HepG2 (cell line): ENCODE data around the gene PTCH1. TPM values are rescaled to one million over a fixed set of nuclear protein-coding genes. Genes with fewer than 3 reads are reported as not detected.

Experiments
- ATAC-seq: fragments of 200-7000 bp; cut with Tn5 transposase; 3 replicates; pipeline ENCODE4 v1.9.1; 2020; ENCODE audit warnings: mild to moderate bottlenecking, moderate library complexity
- BruUV-seq: library from RNA; stranded (reverse); fragments of 400-500 nt; replicated peaks from 2 replicates; lab custom pipeline; 2021; lab: Mats Ljungman, UMichigan
- CTCF ChIA-PET: fragments of 300-600 bp; formaldehyde crosslinking; extraction: SDS; loops from one replicate; lab custom pipeline; 2021; ENCODE audit warnings: low total read pairs, inconsistent platforms, low intra/inter-chr PET ratio; lab: Yijun Ruan, JAX
- POLR2A ChIA-PET: fragments of 350-600 bp; sonication (Branson Sonifier 250); formaldehyde crosslinking; loops from one replicate; lab custom pipeline; 2020; ENCODE audit warnings: antibody characterized with exemption, inconsistent platforms; lab: Yijun Ruan, JAX
- DNase-seq: peaks from one replicate; pipeline ENCODE4 v3.0.0-alpha.2; 2015; ENCODE audit warnings: low spot score
- FAIRE-seq: peaks from 3 replicates; lab custom pipeline; 2011; peaks lifted over from hg19 to GRCh38; lab: Jason Lieb, UNC
- H2AFZ ChIP-seq: one replicate; pipeline ENCODE4 v1.6.1; 2011; ENCODE audit warnings: low read length, inconsistent platforms
- H3K27ac ChIP-seq: fragments of 300-600 bp; 3 replicates; pipeline ENCODE4 v1.8.0; 2011; ENCODE audit warnings: mixed run types, mild to moderate bottlenecking, mixed read lengths, low read length, inconsistent platforms; ENCODE audit not compliant: insufficient read depth; ENCODE audit errors: extremely low read length
- H3K27me3 ChIP-seq, 2 experiments: fragments of 200-600 bp in 1 of 2; 2 replicates in 1 of 2; 3 replicates in 1 of 2; pipeline versions ENCODE4 v1.6.0 to v1.8.0; 2011; ENCODE audit warnings: low read length in 2 of 2, mild to moderate bottlenecking in 2 of 2, moderate library complexity in 2 of 2, inconsistent platforms in 1 of 2; ENCODE audit not compliant: insufficient read depth in 2 of 2, control insufficient read depth in 1 of 2
- H3K36me3 ChIP-seq, 2 experiments: fragments of 200-600 bp in 1 of 2; replicated peaks in 1 of 2; 2 replicates in 1 of 2; 3 replicates in 1 of 2; pipeline versions ENCODE4 v1.5.1 to v1.8.0; 2011; ENCODE audit warnings: low read length in 2 of 2, inconsistent platforms in 1 of 2; ENCODE audit not compliant: insufficient read depth in 2 of 2, control insufficient read depth in 1 of 2
- H3K4me1 ChIP-seq: 2 replicates; pipeline ENCODE4 v1.5.1; 2012; ENCODE audit warnings: low read length, inconsistent platforms; ENCODE audit not compliant: insufficient read depth
- H3K4me2 ChIP-seq: 2 replicates; pipeline ENCODE4 v1.6.0; 2011; ENCODE audit warnings: low read depth, low read length, inconsistent platforms
- H3K4me3 ChIP-seq, 3 experiments: fragments of 200-600 bp in 1 of 3; sonication (generic), shearing (Covaris generic) in 1 of 3; replicated peaks in 1 of 3; 2 replicates each; pipeline ENCODE4 v1.5.1; 2011 to 2016; ENCODE audit warnings: low read length in 3 of 3, inconsistent platforms in 2 of 3, low read depth in 2 of 3, mild to moderate bottlenecking in 2 of 3, control low read depth in 1 of 3, mixed read lengths in 1 of 3; ENCODE audit not compliant: insufficient read depth in 1 of 3
- H3K79me2 ChIP-seq: one replicate; pipeline ENCODE4 v1.6.1; 2011; ENCODE audit warnings: low read length, inconsistent platforms; ENCODE audit not compliant: insufficient read depth
- H3K9ac ChIP-seq: 2 replicates; pipeline ENCODE4 v1.6.0; 2011; ENCODE audit warnings: mild to moderate bottlenecking, low read depth, low read length, inconsistent platforms; ENCODE audit not compliant: insufficient read depth
- H3K9me3 ChIP-seq: 2 replicates; pipeline ENCODE4 v1.5.1; 2012; ENCODE audit warnings: mild to moderate bottlenecking, low read length
- H4K20me1 ChIP-seq: 2 replicates; pipeline ENCODE4 v1.6.0; 2011; ENCODE audit warnings: inconsistent platforms, mild to moderate bottlenecking, low read length, moderate library complexity; ENCODE audit not compliant: insufficient read depth
- CENPX ChIP-seq: sonication (generic); formaldehyde crosslinking; IDR thresholded peaks from 2 replicates; pipeline ENCODE4 v1.9.0; 2021; ENCODE audit warnings: mild to moderate bottlenecking, missing genetic modification reagents, moderate library complexity
- ETV5 ChIP-seq: IDR thresholded peaks from 2 replicates; pipeline ENCODE4 v1.6.1; 2018; ENCODE audit warnings: missing biosample characterization, missing genetic modification reagents, inconsistent platforms, borderline replicate concordance
- ETV6 ChIP-seq: sonication (generic); formaldehyde crosslinking; conservative IDR thresholded peaks from 2 replicates; pipeline ENCODE4 v1.4.0; 2020; ENCODE audit warnings: missing genetic modification reagents
- JUN ChIP-seq: sonication (generic); formaldehyde crosslinking; IDR thresholded peaks from 2 replicates; pipeline ENCODE4 v1.4.0; 2020; ENCODE audit warnings: mild to moderate bottlenecking, missing genetic modification reagents
- KLF6 ChIP-seq: IDR thresholded peaks from 2 replicates; pipeline ENCODE4 v1.8.0; 2016; ENCODE audit warnings: missing biosample characterization, missing genetic modification reagents
- PCBP1 ChIP-seq: fragments of 200-400 bp; formaldehyde crosslinking; IDR thresholded peaks from 2 replicates; pipeline ENCODE4 v1.6.1; 2017; ENCODE audit warnings: mild to moderate bottlenecking, low read depth, low read length, borderline replicate concordance
- PRPF4 ChIP-seq: fragments of 200-400 bp; formaldehyde crosslinking; IDR thresholded peaks from 2 replicates; pipeline ENCODE4 v1.6.1; 2016; ENCODE audit warnings: low read length, low read depth; ENCODE audit not compliant: poor library complexity, severe bottlenecking
- RFX1 ChIP-seq: fragments of 450-650 bp; IDR thresholded peaks from 2 replicates; pipeline ENCODE4 v1.6.1; 2017
- SP5 ChIP-seq: IDR thresholded peaks from 2 replicates; pipeline ENCODE4 v1.6.1; 2016; ENCODE audit warnings: low read depth, borderline replicate concordance
- SRY ChIP-seq: sonication (generic); formaldehyde crosslinking; IDR thresholded peaks from 2 replicates; pipeline ENCODE4 v1.8.0; 2022; ENCODE audit warnings: mild to moderate bottlenecking, missing genetic modification reagents
- ZFP36L1 ChIP-seq: sonication (generic); formaldehyde crosslinking; IDR thresholded peaks from 2 replicates; pipeline ENCODE4 v1.8.0; 2022; ENCODE audit warnings: mild to moderate bottlenecking, missing genetic modification reagents, moderate library complexity
- ZNF230 ChIP-seq: sonication (generic); formaldehyde crosslinking; IDR thresholded peaks from 2 replicates; pipeline ENCODE4 v1.4.0; 2020; ENCODE audit warnings: mild to moderate bottlenecking, missing genetic modification reagents
- in situ Hi-C: cut with HindIII; loops from 2 replicates; pipeline ENCODE4 v1.10.0; 2017; ENCODE audit warnings: low pct_unique_long_range_greater_than_20kb; ENCODE audit not compliant: extremely low pct_ligation_motif_present
- intact Hi-C: fragments of 100-400 bp; cut with micrococcal nuclease; formaldehyde crosslinking; loops from one replicate; pipeline ENCODE4 v1.10.0; 2022; ENCODE audit not compliant: unreplicated experiment
- polyA plus RNA-seq, 8 experiments: library from polyadenylated mRNA; depleted of rRNA in 3 of 8; stranded (reverse) in 7 of 8; unstranded in 1 of 8; fragments of >200 nt; fragmentation: Illumina TruSeq in 4 of 8; extraction: Trizol in 4 of 8; gene quantifications; 2 replicates each; pipeline versions ENCODE4 v1.2.1 to v1.2.3, GENCODE V29; 2011 to 2016; ENCODE audit warnings: low read depth in 4 of 8, missing spikeins in 1 of 8, mixed read lengths in 1 of 8; ENCODE audit not compliant: insufficient read depth in 1 of 8
- total RNA-seq, 5 experiments: library from RNA; depleted of rRNA; stranded (reverse); fragments of >200 nt; fragmentation: Illumina TruSeq; extraction: Trizol; gene quantifications; 2 replicates each; pipeline ENCODE4 v1.2.3, GENCODE V29; 2016; ENCODE audit warnings: low read depth in 1 of 5
- TF ChIP-seq, protein P1 (sequence below): sonication (generic); formaldehyde crosslinking; IDR thresholded peaks from 2 replicates; pipeline ENCODE4 v1.4.0; 2020; ENCODE audit warnings: missing genetic modification reagents
- TF ChIP-seq, protein P2 (sequence below): sonication (generic); formaldehyde crosslinking; conservative IDR thresholded peaks from 2 replicates; pipeline ENCODE4 v1.4.0; 2020; ENCODE audit warnings: mild to moderate bottlenecking, missing genetic modification reagents, moderate library complexity

PTCH1 gene
- total and polyA plus RNA-seq, 2 of the 13 experiments (the other 11 are each of a cell fraction or from before 2014, with no cell fraction given) = 2.8 to 3.9 TPM

DNA sequence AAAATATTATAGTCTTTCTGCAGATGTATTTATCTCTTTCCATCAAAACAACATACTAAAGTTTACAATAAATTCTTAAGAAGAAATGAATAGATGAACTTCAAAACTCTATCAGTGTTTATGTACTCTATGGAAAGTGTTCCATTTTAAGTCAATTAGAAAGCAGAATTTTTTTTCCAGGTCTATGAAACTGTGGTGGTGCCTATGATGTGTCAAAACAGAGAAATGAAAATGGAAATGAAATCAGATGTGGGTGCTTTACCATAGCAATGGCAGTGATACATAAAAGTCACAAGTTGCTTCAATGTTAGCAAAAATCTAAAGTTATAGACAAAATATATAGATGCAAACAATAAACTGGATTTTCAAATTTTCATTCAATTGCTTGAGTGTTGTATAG lies 97.3 kb downstream of the PTCH1 start:
- ATAC-seq (no peak), DNase-seq (no peak), FAIRE-seq (no peak)
- Histone ChIP-seq H3K9me3 (peaks cover 22% of the 10 kb centered on the region), H3K4me3 (no peak overlapping the region), H3K4me2 (no peak overlapping the region), H3K27ac (no peak overlapping the region), H3K36me3 (peaks cover 0 to 7% of the 10 kb centered on the region in 2 experiments; a peak in 1 of 5 replicates)
- in situ Hi-C loops = no loop called here
- no peak for TF ChIP-seq SRY (CRISPR knock-in tag)
- TF ChIP-seq CENPX (CRISPR knock-in tag) = no peak
- TF ChIP-seq, protein P1, sequence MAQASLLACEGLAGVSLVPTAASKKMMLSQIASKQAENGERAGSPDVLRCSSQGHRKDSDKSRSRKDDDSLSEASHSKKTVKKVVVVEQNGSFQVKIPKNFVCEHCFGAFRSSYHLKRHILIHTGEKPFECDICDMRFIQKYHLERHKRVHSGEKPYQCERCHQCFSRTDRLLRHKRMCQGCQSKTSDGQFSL = no peak
- no peak for TF ChIP-seq RFX1
- TF ChIP-seq PCBP1 = no peak
- TF ChIP-seq ETV5 (CRISPR knock-in tag) = no peak
- TF ChIP-seq ETV6 = no peak
- no peak for TF ChIP-seq JUN
- TF ChIP-seq ZFP36L1 (CRISPR knock-in tag) = no peak
- TF ChIP-seq KLF6 = no peak
- TF ChIP-seq PRPF4 = no peak
- no peak for TF ChIP-seq SP5 (CRISPR knock-in tag)
- TF ChIP-seq, protein P2, sequence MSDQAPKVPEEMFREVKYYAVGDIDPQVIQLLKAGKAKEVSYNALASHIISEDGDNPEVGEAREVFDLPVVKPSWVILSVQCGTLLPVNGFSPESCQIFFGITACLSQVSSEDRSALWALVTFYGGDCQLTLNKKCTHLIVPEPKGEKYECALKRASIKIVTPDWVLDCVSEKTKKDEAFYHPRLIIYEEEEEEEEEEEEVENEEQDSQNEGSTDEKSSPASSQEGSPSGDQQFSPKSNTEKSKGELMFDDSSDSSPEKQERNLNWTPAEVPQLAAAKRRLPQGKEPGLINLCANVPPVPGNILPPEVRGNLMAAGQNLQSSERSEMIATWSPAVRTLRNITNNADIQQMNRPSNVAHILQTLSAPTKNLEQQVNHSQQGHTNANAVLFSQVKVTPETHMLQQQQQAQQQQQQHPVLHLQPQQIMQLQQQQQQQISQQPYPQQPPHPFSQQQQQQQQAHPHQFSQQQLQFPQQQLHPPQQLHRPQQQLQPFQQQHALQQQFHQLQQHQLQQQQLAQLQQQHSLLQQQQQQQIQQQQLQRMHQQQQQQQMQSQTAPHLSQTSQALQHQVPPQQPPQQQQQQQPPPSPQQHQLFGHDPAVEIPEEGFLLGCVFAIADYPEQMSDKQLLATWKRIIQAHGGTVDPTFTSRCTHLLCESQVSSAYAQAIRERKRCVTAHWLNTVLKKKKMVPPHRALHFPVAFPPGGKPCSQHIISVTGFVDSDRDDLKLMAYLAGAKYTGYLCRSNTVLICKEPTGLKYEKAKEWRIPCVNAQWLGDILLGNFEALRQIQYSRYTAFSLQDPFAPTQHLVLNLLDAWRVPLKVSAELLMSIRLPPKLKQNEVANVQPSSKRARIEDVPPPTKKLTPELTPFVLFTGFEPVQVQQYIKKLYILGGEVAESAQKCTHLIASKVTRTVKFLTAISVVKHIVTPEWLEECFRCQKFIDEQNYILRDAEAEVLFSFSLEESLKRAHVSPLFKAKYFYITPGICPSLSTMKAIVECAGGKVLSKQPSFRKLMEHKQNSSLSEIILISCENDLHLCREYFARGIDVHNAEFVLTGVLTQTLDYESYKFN (CRISPR knock-in tag) = no peak
- TF ChIP-seq ZNF230 (CRISPR knock-in tag) = no peak
- TF ChIP-seq, all 625 proteins: peak for 0
- CTCF ChIA-PET = no interaction called here
- POLR2A ChIA-PET = no interaction called here
- Histone ChIP-seq H3K27me3 (no peaks in the 10 kb centered on the region), H2AFZ (no peak overlapping the region), H4K20me1 (no peaks in the 10 kb centered on the region), H3K9ac (no peak overlapping the region), H3K79me2 (no peaks in the 10 kb centered on the region), H3K4me1 (peaks cover 13% of the 10 kb centered on the region; the same call in 1 of the 2 replicates)
- intact Hi-C loops = no loop called here
- no TSS peak for BruUV-seq
